ENCODE results near the gene RNF4.
A peak's percentile ranks its signal among the peaks of the same experiment; 100 is the strongest.
"Not testable (repeated sequence)": the region's sequence is repeated elsewhere in the genome, so short reads cannot be mapped to it uniquely, and the experiment has no call there.

The RNF4 gene

GRCh38 chr4:2537011-2537830, 68.3 kb downstream of the RNF4 start:
- peak; percentile 54 for DNase-seq

- DNase-seq, result not testable (repeated sequence)
Observed at GRCh38 chr4:2543580-2544191, 74.8 kb downstream of the RNF4 start.

GRCh38 chr4:2545321-2546013, 76.6 kb downstream of the RNF4 start:
- no peak for DNase-seq

GRCh38 chr4:2546286-2546823, 77.4 kb downstream of the RNF4 start:
- DNase-seq, result no peak

- not testable (repeated sequence) for DNase-seq
Observed at GRCh38 chr4:2546961-2547691, 78.2 kb downstream of the RNF4 start.

GRCh38 chr4:2551118-2551517, 82.2 kb downstream of the RNF4 start:
- DNase-seq, result no peak

GRCh38 chr4:2552806-2553205, 83.9 kb downstream of the RNF4 start:
- DNase-seq, result no peak

- DNase-seq, result no peak
Observed at GRCh38 chr4:2558301-2558700, 89.4 kb downstream of the RNF4 start.

GRCh38 chr4:2560167-2560566, 91.3 kb downstream of the RNF4 start:
- DNase-seq, result no peak
